Neuronal stem cell (in vitro differentiated cells): ENCODE results near the gene SNAI1.
"Not testable (repeated sequence)": the region's sequence is repeated elsewhere in the genome, so short reads cannot be mapped to it uniquely, and the experiment has no call there.

ENCODE experiments used
- DNase-seq: peaks from one replicate; pipeline ENCODE4 v3.0.0-alpha.2; 2013; ENCODE audit warnings: low spot score
- H2AFZ ChIP-seq: one replicate; pipeline ENCODE4 v1.6.1; 2013; ENCODE audit warnings: mild to moderate bottlenecking, low read length, inconsistent platforms
- H2AK5ac ChIP-seq: 2 replicates; pipeline ENCODE4 v1.6.1; 2013; ENCODE audit warnings: low read depth, mild to moderate bottlenecking, inconsistent platforms, low read length, moderate library complexity, mixed read lengths
- H2BK120ac ChIP-seq: 2 replicates; pipeline ENCODE4 v1.6.1; 2013; ENCODE audit warnings: low read depth, mild to moderate bottlenecking, inconsistent platforms, low read length, moderate library complexity, mixed read lengths
- H2BK12ac ChIP-seq: one replicate; pipeline ENCODE4 v1.6.1; 2013; ENCODE audit warnings: low read length, inconsistent platforms
- H2BK15ac ChIP-seq: 2 replicates; pipeline ENCODE4 v1.6.1; 2013; ENCODE audit warnings: mild to moderate bottlenecking, low read length, inconsistent platforms, mixed read lengths
- H2BK5ac ChIP-seq: one replicate; pipeline ENCODE4 v1.6.1; 2013; ENCODE audit warnings: inconsistent platforms, mild to moderate bottlenecking, low read length, moderate library complexity
- H3K14ac ChIP-seq: one replicate; pipeline ENCODE4 v1.6.1; 2013; ENCODE audit warnings: low read length, inconsistent platforms
- H3K18ac ChIP-seq: 2 replicates; pipeline ENCODE4 v1.6.1; 2013; ENCODE audit warnings: low read length, inconsistent platforms
- H3K23ac ChIP-seq: 2 replicates; pipeline ENCODE4 v1.6.1; 2013; ENCODE audit warnings: low read depth, mild to moderate bottlenecking, mixed read lengths, low read length, inconsistent platforms; ENCODE audit not compliant: poor library complexity
- H3K27ac ChIP-seq: replicated peaks from 3 replicates; pipeline ENCODE4 v1.5.1; 2013; ENCODE audit warnings: low read length, inconsistent platforms
- H3K27me3 ChIP-seq, 3 experiments: 2 replicates each; pipeline ENCODE4 v1.6.1; 2013; ENCODE audit warnings: low read length in 3 of 3, mild to moderate bottlenecking in 2 of 3, inconsistent platforms in 1 of 3, low read depth in 1 of 3, mixed read lengths in 1 of 3, moderate library complexity in 1 of 3; ENCODE audit not compliant: control insufficient read depth in 3 of 3, insufficient read depth in 3 of 3
- H3K36me3 ChIP-seq, 2 donors: replicated peaks in 1 of 2; 2 replicates each; pipeline ENCODE4 v1.6.1; 2013; ENCODE audit warnings: low read length in 2 of 2; ENCODE audit not compliant: control insufficient read depth in 2 of 2, insufficient read depth in 2 of 2
- H3K4ac ChIP-seq: 2 replicates; pipeline ENCODE4 v1.6.1; 2013; ENCODE audit warnings: inconsistent platforms, mild to moderate bottlenecking, low read length, moderate library complexity
- H3K4me1 ChIP-seq, 2 donors: 1 replicate in 1 of 2; 2 replicates in 1 of 2; pipeline ENCODE4 v1.6.1; 2013; ENCODE audit warnings: low read length in 2 of 2, low read depth in 1 of 2; ENCODE audit not compliant: control insufficient read depth in 2 of 2, insufficient read depth in 1 of 2
- H3K4me2 ChIP-seq: one replicate; pipeline ENCODE4 v1.6.1; 2013; ENCODE audit warnings: mild to moderate bottlenecking, low read length, inconsistent platforms; ENCODE audit not compliant: insufficient read depth, poor library complexity, severe bottlenecking
- H3K4me3 ChIP-seq, 2 donors: 2 replicates each; pipeline ENCODE4 v1.5.1; 2013; ENCODE audit warnings: low read length in 2 of 2, mild to moderate bottlenecking in 2 of 2, inconsistent platforms in 1 of 2, moderate library complexity in 1 of 2
- H3K79me1 ChIP-seq: one replicate; pipeline ENCODE4 v1.6.1; 2013; ENCODE audit warnings: low read depth, mild to moderate bottlenecking, inconsistent platforms, low read length, moderate library complexity
- H3K9ac ChIP-seq: one replicate; pipeline ENCODE4 v1.6.1; 2013; ENCODE audit warnings: mild to moderate bottlenecking, low read depth, low read length, inconsistent platforms; ENCODE audit not compliant: poor library complexity
- H3K9me3 ChIP-seq, 2 donors: replicated peaks in 1 of 2; 2 replicates each; pipeline versions ENCODE3 to v1.6.1; 2013; ENCODE audit warnings: low read length in 2 of 2, mild to moderate bottlenecking in 2 of 2, inconsistent platforms in 1 of 2, low read depth in 1 of 2, mixed read lengths in 1 of 2, moderate library complexity in 1 of 2; ENCODE audit not compliant: control insufficient read depth in 2 of 2, insufficient read depth in 1 of 2
- H4K8ac ChIP-seq: one replicate; pipeline ENCODE4 v1.6.1; 2013; ENCODE audit warnings: low read depth, mild to moderate bottlenecking, inconsistent platforms, low read length, moderate library complexity
- H4K91ac ChIP-seq: one replicate; pipeline ENCODE4 v1.6.1; 2013; ENCODE audit warnings: low read length, low read depth, mild to moderate bottlenecking, inconsistent platforms; ENCODE audit not compliant: poor library complexity
- WGBS, 2 donors: extraction: QIAGEN DNeasy Blood & Tissue Kit; methylation state at CpG; one replicate each; pipeline ENCODE4 v1.1.7; 2013; ENCODE audit warnings: missing lambda C conversion rate in 2 of 2, mixed read lengths in 1 of 2; ENCODE audit not compliant: insufficient read length in 2 of 2, insufficient replicate concordance in 1 of 2; ENCODE audit errors: extremely low coverage in 2 of 2; 5-methylcytosine and 5-hydroxymethylcytosine counted together

The SNAI1 gene

DNA sequence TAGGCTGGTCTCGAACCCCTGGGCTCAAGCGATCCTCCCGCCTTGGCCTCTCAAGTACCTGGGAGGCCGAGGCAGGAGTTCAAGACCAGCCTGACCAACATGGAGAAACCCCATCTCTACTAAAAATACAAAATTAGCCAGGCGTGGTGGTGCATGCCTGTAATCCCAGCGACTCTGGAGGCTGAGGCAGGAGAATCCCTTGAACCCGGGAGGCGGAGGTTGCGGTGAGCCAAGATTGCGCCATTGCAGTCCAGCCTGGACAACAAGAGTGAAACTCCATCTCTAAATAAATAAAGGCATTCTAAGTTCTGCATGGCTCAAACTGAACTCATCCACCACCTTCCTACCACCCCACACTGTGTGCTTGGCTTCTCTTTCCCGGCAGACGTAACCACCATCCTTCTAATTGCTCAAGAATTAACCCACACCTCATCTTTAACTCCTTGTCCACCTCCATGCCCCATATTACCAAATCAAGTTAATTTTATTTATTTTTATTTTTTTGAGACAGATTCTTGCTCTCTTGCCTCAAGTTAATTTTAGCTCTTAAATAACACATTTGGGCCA, 26.9 kb upstream of the SNAI1 start:
- not testable (repeated sequence) for DNase-seq, H3K9ac ChIP-seq, H2BK15ac ChIP-seq, H4K8ac ChIP-seq, H2AFZ ChIP-seq, H3K4me3 ChIP-seq, H3K4ac ChIP-seq, H2BK12ac ChIP-seq, H2AK5ac ChIP-seq, H3K18ac ChIP-seq, H3K23ac ChIP-seq, H3K4me2 ChIP-seq, H3K27me3 ChIP-seq, H2BK120ac ChIP-seq, H2BK5ac ChIP-seq, H3K27ac ChIP-seq, H3K4me1 ChIP-seq, H4K91ac ChIP-seq, H3K79me1 ChIP-seq, H3K14ac ChIP-seq, H3K9me3 ChIP-seq
- peaks cover 30 to 73% of the 10 kb centered on the region in 2 donors for H3K36me3 ChIP-seq
- no CpG with 5 or more reads among the region's 12 CpGs for WGBS, 2 donors

DNA sequence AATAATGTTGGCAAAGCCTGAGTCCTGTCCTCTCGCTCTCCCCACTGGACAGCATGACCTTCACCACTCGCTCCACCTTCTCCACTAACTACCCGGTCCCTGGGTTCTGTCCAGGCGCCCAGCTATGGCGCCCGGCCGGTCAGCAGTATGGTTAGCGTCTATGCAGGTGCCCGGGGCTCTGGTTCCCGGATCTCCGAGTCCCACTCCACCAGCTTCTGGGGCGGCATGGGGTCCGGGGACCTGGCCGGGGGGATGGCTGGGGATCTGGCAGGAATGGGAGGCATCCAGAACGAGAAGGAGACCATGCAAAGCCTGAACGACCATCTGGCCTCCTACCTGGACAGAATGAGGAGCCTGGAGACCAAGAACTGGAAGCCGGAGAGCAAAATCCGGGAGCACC, 26.1 kb upstream of the SNAI1 start:
- Histone ChIP-seq H3K14ac (no peak overlapping the region), H2BK5ac (no peak overlapping the region), H3K27ac (no peak overlapping the region), H4K91ac (no peak overlapping the region), H4K8ac (no peak overlapping the region), H3K27me3 (no peaks in the 10 kb centered on the region), H2AK5ac (no peak overlapping the region), H3K4ac (no peak overlapping the region), H3K36me3 (peaks cover 28 to 66% of the 10 kb centered on the region in 2 donors), H2BK15ac (no peak overlapping the region), H3K23ac (no peak overlapping the region), H3K9me3 (peaks cover 0 to 3% of the 10 kb centered on the region in 2 donors), H3K4me2 (no peak overlapping the region), H3K18ac (no peak overlapping the region), H3K4me3 (no peak overlapping the region), H3K4me1 (no peaks in the 10 kb centered on the region), H2BK120ac (no peak overlapping the region), H2BK12ac (no peak overlapping the region), H3K79me1 (no peaks in the 10 kb centered on the region), H3K9ac (no peak overlapping the region), H2AFZ (no peak overlapping the region)
- no CpG with 5 or more reads among the region's 18 CpGs for WGBS, 2 donors
- no peak for DNase-seq

DNA sequence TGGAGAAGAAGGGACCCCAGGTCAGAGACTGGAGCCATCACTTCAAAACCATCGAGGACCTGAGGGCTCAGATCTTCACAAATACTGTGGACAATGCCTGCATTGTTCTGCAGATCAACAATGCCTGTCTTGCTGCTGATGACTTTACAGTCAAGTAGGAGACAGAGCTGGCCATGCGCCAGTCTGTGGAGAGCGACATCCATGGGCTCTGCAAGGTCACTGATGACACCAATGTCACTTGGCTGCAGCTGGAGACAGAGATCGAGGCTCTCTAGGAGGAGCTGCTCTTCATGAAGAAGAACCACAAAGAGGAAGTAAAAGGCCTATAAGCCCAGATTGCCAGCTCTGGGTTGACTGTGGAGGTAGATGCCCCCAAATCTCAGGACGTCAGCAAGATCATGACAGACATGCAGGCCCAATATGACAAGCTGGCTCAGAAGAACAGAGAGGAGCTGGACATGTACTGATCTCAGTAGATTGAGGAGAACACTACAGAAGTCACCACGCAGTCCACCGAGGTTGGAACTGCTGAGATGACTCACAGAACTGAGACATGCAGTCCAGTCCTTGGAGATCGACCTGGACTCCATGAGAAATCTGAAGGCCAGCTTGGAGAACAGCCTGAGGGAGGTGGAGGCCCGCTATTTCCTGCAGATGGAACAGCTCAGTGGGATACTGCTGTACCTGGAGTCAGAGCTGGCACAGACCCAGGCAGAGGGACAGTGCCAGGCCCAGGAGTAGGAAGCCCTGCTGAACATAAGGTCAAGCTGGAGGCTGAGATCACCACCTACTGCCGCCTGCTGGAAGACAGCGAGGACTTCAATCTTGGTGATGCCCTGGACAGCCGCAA, 25.5 kb upstream of the SNAI1 start:
- H3K79me1 ChIP-seq, H3K4me3 ChIP-seq, H3K4ac ChIP-seq, H3K14ac ChIP-seq, H3K23ac ChIP-seq, H3K9ac ChIP-seq, H2BK120ac ChIP-seq, H3K4me2 ChIP-seq, H2AFZ ChIP-seq, H4K91ac ChIP-seq, H3K27me3 ChIP-seq, H2BK12ac ChIP-seq, H2AK5ac ChIP-seq, H3K9me3 ChIP-seq, H2BK5ac ChIP-seq, H3K4me1 ChIP-seq, DNase-seq, H3K18ac ChIP-seq, H4K8ac ChIP-seq, H2BK15ac ChIP-seq, H3K27ac ChIP-seq: not testable (repeated sequence)
- whole genome bisulfite sequencing, 2 donors, result no CpG with 5 or more reads among the region's 12 CpGs
- peaks cover 23 to 60% of the 10 kb centered on the region in 2 donors for H3K36me3 ChIP-seq

DNA sequence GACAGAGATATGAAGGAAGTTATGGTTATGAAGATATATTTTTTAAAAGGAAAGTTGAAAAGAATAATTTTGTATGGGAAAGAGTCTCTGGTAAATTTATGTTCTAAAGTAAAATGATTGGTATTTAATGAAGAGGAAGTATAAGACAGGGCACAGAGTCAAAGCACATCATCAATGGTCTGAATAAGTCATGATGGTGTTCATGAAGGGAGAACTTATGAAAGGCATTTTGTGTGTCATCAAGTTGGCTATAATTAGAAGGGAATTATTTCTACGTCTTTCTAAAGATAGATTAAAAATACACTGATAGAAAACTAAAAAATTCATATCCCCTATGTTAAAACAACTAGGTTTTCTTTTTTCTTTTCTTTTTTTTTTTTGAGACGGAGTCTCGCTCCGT, 21.4 kb upstream of the SNAI1 start:
- DNase-seq, result no peak
- Histone ChIP-seq H3K4me1 (no peaks in the 10 kb centered on the region), H4K91ac (no peak overlapping the region), H3K36me3 (peaks cover 6 to 22% of the 10 kb centered on the region in 2 donors), H3K79me1 (no peaks in the 10 kb centered on the region), H2BK15ac (no peak overlapping the region), H2BK120ac (no peak overlapping the region), H3K18ac (no peak overlapping the region), H3K14ac (no peak overlapping the region), H2AFZ (no peak overlapping the region), H2AK5ac (no peak overlapping the region), H3K4me3 (no peak overlapping the region), H3K9me3 (peaks cover 0 to 3% of the 10 kb centered on the region in 2 donors), H3K23ac (no peak overlapping the region), H4K8ac (no peak overlapping the region), H3K9ac (no peak overlapping the region), H3K27ac (no peak overlapping the region), H2BK12ac (no peak overlapping the region), H3K27me3 (no peaks in the 10 kb centered on the region), H3K4ac (no peak overlapping the region), H2BK5ac (no peak overlapping the region), H3K4me2 (no peak overlapping the region)
- no CpG with 5 or more reads among the region's 4 CpGs for WGBS, 2 donors
